Stimulated activated CD8-positive, alpha-beta memory T cell treated with anti-CD3 and anti-CD28 coated beads, Interleukin-12 subunit alpha, Interleukin-12 subunit beta, amount 100 ng/mL, for 24 hours (primary cell): ENCODE measurements around the gene KCND1.

ENCODE experiments used
- DNase-seq: peaks from one replicate; pipeline ENCODE4 v3.0.0-alpha.2; 2020; ENCODE audit errors: extremely low read depth

Gene KCND1

DNA sequence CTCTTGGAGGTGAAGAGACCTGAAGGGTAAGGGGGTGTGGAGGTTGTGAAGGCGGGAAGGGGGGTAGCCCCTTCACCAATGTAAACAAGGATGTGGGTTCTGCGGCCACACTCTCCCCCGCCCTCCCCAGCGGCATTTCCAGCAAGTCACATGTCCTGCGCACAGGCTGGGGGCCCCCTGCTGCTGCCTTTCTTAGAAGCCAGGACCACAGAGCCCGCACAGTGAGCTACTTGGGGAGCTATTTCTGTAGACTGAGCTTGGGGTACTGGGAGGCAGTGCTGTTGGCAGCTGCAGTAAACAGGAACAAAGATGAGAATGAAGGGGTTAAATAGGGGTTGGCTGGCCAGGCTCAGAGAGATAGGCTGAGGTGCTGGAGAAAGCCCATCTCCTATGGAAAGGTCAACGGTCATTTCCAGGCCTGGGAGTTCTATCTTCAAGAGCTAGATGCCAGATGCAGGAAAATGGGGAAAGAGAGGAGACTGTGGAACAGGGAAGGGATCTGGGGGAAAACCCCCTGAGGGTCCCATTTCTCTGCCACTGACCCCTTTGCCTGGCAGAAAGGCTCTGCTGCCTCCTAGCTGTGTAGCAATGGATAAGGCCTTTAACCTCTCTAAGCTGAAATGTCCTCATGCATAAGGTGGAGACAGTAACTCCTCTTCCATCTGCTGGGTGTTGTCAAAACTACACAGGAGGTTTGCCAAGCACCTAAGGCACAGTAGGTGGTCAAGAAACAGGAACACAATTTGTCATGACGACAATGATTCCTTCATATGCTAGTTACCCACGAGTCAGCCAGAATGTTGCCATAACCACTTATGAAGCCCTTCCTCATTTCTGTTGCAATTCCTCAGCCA lies 34.4 kb downstream of the KCND1 start:
- peak; percentile 66 for DNase-seq

DNA sequence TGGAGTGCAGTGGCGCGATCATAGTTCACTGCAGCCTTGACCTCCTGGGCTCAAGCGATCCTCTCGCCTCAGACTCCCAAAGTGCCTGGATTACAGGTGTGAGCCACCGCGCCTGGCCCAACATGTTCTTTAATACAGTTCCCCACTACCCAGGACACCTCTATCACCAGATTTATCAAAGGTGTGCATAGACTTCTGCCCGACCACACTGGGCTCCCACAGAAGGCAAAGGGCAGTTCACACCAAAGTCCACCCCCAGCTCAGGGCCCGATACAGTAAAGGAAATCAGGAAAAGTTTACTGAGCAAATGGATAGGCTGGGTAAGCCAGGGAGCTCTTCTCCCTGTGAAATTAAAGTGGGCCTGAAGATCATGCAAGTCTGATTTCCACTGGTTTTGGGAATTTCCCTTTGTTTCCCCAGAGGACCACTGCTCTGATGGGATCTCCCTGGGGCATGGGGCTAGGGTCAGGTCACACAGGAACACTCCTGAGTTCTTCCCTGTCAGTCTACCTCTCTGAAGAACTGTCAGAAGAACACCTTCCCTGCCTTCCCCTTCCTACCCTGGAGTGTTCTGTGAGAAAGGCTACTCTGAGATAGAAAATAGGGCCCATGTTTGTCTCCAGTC lies 35.1 kb downstream of the KCND1 start:
- no peak for DNase-seq

DNA sequence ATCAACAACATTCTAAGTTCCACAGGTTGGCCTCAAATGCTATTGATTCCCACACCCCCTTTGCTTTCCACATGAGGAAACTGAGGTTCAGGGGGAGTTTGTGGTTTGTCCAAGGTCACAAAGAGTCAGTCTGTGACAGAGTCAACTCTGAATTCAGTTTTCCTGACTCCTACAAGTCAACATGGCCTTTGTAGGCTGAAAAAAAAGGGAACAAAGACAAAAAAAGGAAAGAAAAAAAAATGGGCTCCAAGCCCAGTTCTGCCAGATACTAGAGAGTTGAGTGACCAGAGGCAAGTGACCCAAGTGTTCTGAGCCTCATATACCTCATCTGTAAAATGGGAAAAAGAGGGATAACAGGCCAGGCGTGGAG lies 36.4 kb downstream of the KCND1 start:
- DNase-seq = no peak

DNA sequence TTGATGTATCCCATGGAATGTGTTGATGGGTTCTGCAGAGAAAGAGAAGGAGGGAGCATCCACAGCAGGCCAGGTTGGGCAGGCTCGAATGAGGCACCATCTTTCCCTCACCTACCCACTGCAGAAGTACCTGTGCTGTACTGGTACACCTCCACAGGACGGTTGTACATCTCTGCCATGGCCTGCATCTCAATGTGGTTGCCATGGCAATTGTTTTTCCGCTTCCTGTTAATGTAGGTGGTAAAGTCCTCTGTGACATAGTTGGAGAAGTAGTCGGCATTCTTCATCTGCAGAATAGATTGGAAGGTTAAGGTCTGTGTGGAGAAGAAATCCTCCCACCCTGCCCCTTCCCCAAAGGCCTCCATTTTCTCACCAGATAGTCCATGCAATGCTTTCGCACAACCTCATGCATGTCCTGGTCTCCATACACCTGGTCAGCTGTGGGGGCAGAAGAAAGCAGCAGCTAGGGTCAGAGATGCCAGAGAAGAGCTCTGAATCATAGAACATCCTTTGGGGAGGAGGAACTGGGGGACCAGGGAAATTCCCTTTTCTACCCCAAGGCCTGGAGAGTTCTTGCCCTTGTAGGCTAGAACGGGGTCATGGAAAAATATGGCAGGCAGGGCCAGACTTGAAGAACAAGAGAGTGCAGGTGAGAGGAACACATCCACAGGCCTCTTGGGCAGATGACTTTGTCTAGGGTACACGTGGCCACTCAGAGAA lies 36.9 kb downstream of the KCND1 start:
- no peak for DNase-seq

DNA sequence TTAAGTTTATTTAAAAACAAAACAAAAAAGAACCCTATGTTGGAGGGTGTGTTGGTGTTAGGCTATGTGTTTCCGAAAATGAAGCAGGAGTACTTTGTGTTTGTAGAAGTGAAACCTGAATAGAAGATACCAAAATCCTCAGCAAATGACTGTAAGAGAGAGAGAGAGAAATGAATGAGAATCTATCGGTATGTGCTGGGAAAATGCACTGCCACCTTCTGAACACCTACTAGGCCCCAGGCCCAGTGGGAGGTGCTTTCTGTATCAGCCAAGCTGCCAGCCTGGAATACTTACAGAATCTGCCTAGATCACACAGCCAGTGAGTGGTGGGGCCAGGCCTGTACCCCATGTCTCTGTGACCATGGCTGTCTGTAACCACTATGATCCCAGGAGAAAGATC lies 37.9 kb downstream of the KCND1 start:
- DNase-seq = no peak

DNA sequence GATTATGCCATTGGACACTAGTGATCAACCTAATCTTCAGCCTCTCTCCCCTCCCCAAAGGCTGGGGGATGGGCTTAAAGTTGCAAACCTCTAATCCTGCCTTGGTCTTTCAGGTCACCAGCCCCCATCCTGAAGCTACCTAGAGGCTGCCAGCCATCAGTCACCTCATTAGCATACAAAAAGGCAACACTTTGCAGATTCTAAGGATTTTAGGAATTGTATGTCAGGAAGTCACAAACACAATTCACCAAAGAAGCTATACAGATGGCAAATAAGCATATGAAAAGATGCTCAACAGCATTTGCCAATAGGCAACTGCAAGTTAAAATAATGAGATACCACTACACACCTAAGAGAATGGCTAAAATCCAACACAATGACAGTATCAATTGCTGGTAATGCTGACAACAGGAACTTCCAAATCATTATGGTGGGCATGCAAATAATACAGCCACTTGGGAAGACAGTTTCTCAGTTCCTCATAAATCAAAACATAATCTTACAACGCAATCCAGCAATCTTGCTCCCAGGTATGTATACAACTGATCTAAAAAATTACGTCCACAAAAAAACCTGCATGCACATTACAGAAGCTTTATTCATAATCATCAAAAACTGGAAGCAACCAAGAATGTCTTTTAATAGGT lies 43.8 kb downstream of the KCND1 start:
- DNase-seq = no peak

DNA sequence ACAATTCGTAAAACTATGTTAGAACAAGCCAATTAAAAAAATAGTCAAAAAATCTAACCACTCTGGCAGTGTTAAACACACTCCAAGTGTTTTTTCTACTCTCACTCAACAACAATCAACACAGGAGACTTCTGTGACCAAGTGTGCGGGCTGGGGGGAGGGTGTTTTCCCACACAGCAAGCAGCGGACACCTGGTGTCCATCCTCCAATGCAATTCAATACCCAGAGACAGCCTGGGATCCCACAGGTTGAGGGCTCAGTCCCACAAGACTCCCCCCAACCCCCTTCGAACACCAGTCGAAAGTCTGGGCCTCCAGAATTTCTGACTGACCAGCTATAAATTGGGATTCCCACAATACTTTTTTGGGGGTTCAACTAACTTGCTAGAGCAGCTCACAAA lies 44.5 kb downstream of the KCND1 start:
- no peak for DNase-seq

DNA sequence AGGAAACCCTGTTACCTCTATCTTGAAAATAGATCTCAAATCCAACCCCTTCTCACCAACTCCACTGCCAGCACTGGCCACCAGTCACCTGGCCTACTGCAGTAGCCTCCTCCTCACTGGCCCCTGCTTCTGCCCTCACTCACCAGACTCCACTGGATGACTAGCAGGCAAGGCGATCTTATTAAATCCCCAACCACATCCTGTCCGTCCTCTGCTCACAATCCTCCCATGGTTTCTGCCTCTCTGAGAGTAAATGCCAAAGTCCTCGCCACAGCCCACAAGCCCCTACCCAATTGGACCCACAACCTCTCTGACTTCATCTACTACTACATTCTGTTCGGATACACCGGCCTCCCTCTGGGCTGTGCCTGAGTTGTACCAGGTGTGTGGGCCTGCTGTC lies 47.4 kb downstream of the KCND1 start:
- no peak for DNase-seq

DNA sequence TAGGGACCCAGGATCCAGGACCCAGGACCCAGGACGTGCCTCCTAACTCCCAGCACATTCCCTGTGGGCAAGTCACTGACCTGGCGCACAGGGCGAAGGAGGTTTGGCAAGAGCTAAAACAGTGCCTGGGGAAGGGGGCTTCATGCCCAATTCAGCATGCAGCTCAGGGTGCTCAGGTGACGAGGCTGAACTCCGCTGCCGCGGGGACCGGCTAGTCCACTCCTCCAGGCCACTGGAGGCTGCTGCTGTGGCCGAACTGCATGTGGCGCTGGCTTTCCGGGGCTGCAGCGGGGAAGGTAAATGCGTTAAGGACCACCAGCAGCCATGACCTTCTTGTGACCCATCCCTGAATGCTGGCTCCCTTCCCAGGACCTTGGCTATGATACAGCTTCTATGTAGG lies 47.9 kb downstream of the KCND1 start:
- DNase-seq = no peak

DNA sequence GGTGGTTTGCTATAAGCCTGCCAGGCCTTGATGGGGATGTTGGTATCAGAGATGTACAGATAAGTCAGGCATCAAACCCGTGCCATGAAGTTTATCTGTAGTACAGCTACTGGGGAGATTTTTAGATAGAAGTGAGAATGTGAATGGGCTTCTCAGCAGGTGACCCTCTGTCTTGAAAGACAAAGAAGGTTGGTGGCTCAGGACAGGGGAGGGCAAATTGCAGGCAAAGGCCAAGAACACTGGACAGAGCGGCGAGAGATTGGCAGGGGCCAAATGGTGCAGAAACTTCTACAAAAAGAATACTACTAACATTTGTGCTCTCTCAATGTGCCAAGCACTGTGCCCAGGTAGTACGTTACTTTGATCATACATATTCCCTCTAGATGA lies 50.9 kb downstream of the KCND1 start:
- DNase-seq = no peak

DNA sequence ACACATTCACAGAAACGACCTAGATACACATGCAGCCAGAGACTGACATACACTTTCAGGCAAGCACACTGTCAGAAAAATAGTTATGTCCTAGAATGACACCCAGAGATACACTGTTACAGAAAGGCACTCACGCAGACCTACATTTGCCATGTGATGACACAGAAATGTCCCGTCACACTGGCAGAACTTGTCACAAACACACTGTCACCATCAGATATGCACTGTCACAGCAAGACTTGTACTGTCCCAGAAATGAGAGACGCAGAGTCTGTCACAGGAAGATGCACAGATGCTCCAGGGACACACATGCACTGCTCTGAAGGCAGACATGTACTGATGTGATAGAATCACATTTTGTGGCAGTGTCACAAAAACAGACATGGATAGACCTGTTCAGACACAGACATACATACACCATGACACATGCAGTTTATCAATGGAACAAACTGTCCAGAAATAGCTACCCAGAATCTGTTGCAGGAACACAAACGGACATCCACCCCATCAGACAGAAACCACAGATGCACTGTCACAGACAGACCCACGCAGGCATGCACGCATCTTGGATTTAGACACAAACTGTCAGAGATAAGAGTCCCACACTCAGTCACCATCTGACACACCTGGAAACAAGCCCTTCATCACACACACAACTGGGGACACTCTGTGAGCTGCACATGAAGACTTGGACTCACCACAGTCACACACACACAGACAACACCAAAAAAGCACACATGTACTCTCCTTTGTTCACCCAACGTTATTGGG lies 51.5 kb downstream of the KCND1 start:
- no peak for DNase-seq

DNA sequence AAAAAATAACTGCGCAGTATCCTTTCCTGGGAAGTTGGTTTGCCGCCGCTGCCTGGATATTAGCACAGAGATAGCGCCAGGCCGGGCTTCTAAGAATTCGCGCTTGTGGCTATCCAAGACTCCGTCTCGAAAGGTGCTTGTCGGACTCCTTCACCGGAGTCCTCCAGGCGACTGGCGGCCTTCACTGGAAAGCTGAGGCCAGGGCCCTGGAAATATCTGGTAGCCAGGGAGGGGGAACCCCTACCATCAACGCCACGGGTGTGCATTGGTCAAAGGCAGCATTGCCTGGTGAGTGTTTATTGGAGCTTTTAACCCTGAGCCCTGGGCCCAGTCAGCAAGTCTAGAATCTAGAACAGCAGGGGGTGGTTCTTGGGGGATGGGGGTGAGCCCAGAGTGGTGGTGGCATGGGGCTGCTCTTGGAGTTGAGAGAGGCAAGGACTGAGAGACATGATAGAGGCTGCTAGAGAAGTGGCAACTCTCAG lies 52.2 kb downstream of the KCND1 start:
- DNase-seq = no peak

DNA sequence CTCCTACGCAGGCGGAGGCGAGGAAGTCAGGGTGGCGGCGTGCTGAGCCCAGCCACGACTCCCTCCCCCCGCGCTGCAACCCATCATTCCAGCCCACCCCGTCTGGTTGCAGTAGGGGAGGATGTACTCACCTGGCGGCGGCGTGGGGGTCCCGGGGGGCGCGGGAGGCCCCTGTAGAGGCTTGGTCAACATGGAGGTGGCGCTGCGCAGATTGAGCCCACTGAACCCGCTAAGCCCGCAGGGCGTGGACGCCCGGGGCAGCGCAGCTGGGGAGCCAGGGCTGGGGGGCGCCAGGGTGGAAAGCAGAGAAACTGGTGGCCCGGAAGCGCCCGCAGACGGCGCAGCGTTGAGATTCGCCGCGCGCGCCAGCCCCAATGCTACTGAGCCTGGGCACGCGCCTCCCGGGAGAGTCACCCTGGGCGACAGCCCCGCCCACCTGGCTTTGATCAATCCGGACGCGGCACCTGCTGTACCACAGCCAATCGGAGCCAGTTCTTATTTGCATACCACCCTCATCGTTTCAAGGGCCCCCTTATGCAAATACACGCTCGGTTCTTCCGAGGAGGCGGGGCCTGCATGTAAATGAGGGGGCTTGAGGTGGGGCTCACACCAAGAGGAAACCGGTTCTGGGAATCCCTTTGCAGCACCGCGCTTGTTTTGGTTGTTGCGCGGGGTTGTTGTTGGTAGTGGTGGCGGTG lies 52.9 kb downstream of the KCND1 start, which contains the start of gene PIM2:
Gene PIM2 (minus strand): TSS at position 382 of the 698 bp plus-strand sequence. CDS start 190 bp downstream, at position 192.
- DNase-seq = peak; percentile 74

DNA sequence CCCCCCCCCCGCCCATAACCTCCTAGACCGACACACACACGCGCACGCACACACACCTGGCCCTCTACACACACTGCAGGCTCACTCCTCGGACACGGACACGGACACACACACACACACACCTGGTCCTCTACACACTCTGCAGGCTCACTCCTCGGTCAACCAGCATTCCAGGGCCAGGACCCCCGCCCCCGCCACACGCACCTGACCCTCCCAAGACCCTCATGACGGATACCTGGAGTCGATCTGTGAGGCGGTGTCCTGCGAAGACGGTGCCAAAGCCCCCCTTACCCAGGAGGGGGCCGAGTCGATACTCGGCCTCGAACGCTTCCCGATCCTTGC lies 53.4 kb downstream of the KCND1 start:
- DNase-seq = no peak

DNA sequence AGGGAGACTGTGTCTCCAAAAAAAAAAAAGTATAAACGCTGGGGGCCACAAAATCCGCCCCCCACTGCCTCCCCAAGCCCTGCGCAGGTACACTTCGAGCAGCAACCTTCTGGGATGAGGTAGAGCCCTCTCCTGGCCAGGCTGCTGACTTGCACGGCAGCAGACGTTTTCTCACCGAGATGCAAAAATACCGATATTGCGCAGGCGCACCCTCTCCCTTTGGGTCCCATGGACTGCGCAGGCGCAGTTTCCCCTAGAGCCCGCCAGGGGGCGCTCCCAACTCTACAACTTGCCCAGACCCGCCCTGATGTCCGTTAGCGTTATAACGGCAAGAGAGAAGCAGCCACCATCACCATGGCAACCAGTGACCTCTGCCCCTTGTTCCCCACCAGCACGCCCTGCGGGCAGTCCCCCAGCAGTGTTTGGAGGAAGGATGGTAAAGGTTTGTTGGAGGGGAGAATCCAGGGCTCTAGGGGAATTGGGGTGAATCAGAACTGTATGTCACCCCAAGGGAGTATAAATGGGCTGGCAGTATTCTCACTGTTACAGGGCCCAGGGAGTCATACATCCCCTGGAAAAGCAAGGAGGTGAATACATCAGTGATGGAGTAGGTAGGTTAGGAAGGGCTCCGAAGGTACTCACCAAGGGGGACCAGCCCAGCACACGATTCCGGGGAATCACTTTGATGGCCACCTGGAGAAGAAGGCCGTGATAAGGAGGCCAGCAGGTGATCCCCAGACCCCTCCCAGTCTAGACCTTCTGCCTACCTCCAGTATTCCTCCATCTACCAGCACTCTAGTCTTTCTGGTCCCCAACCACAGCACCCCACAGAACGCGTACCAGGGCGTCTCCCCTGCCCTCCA lies 54.3 kb downstream of the KCND1 start:
- no peak for DNase-seq

DNA sequence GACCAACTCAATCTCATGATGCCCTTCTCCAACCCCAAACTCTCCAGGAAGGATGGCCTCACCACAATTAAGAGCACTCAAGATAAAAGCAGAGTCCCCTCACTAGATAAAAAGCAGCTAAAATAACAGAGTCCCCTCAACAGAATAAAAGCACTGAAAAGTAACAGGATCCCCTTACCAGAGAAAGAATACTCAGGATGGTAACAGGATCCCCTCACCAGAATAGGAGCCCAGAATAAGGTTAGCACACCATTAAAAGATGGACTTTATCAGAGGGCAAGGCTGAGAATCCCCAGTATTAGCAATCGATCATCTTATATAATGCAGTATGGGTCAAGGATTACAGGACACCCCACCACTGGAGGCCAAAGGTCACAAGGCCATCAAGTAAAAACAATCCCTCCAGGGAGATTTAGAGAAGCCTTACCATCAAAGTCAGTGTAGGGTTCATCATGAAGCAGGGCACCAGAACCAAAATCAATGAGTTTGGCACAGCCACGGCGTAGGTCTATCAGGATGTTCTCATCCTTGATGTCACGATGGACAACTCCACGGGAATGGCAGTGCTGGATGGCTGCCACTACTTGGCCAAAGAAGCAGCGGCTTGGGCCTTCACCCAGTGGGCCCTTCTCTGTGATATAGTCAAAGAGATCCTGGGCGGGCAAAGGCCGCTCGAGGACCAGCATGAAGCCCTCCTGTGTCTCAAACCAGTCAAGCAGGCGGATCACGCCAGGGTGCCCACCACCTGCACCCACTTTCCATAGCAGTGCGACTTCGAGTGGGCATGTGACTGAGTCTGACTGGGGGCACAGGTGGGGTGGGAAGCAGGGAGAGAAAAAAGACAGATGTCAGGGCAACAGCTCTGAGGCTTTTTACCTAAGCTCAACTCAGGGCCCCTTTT lies 56.8 kb downstream of the KCND1 start:
- no peak for DNase-seq

DNA sequence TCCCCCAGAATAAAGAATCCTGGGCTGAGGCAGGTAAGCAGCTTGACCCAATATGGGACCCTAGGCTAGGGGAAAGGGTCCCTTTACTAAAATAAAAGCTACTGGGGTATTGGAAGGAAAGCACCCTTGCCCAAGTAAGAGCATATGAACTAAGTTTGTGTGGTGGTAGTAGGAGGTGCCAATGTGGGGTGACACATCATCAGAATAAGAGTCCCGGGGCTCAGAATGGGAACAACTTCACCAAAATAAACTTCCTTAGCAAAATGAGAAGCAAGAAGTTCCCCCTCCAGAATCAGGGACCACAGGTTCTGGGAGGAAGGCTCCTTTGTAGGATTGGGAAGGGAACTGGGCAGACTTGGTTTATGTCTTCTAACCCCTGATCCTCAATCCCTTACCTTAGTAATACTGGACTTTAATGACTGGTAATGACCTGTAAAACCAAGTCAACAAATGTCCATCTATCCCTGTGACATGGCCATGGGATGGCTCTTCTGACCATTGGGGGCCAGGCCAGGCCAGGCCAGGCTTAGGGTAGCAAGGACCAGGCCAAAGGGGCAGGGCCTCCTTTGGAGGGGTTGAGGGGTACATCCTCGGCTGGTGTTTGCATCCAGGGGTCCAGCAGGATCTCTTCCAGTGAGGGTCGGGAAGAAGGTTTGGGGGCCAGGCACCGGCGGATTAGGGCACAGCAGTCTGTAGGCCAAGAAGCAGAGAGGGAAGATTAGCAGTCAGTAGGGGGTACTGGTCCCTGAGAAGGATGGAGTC lies 57.9 kb downstream of the KCND1 start:
- no peak for DNase-seq
